ENCODE data around the gene RIN2.
"Not testable (repeated sequence)": the region's sequence is repeated elsewhere in the genome, so short reads cannot be mapped to it uniquely, and the experiment has no call there.

RIN2 gene

GRCh38 chr20:19806276-19806675 lies 48.2 kb downstream of the RIN2 start:
- DNase-seq; in situ Hi-C loops (cut with HindIII; ENCODE audit: low pct_ligation_motif_present, low pct_unique_long_range_greater_than_20kb, low sequenced_read_pairs): not testable (repeated sequence)

- DNase-seq: no peak
- in situ Hi-C loops (cut with HindIII; ENCODE audit: low pct_ligation_motif_present, low pct_unique_long_range_greater_than_20kb, low sequenced_read_pairs): no loop called here
Measured at GRCh38 chr20:19806806-19807190, 48.7 kb downstream of the RIN2 start.

GRCh38 chr20:19807191-19807945 lies 49.3 kb downstream of the RIN2 start:
- no peak for DNase-seq
- in situ Hi-C loops (cut with HindIII; ENCODE audit: low pct_ligation_motif_present, low pct_unique_long_range_greater_than_20kb, low sequenced_read_pairs): no loop called here

Data from ACHN (cell line).